HG02610 (cell line): ENCODE measurements around the gene ACSF3.
"Not testable (repeated sequence)": the region's sequence is repeated elsewhere in the genome, so short reads cannot be mapped to it uniquely, and the experiment has no call there.

Experiments used
- ATAC-seq: cut with Tn5 transposase; IDR thresholded peaks from one replicate; pipeline ENCODE4 v1.9.1; 2021; ENCODE audit warnings: mild to moderate bottlenecking, moderate library complexity; ENCODE audit not compliant: unreplicated experiment

The ACSF3 gene

DNA sequence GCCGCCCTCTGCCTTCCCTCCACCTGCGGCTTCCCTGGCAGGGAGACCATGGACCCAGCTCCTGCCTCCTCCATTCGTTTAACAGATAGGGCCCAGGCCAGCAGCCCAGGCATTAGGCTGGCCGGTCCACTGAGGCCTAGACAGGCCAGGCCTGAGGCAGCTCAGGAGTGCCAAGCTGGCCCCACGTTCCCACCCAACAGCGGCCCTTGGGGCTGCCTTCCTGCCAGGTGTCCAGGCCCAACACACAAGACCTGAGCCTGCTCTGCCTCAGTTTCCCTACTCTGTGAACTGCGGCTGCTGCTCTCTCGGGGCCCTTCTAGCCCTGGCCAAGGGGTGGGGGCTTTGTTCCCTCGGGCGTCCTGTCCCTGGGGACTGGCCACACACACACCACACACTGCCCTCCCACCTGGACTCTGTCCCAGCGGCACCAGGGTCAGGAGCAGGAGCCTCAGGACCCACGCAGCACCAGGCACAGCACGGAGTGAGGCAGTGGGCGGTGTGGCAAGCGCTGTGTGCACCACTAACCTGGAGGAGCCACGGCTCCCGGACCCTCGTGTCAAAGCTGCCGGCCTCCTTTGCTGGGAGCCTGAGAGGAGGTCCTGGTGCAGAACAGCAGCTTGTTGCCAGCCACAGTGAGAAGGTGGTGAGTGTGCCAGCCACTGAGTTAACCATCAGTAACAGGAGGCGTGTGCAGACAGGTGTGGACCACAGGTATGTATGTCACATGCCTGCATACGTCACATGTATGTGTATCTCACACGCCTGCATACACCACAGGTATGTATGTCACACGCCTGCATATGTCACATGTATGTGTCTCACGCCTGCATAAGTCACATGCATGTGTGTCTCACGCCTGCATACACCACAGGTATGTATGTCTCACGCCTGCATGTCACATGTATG lies 63.3 kb downstream of the ACSF3 start:
- no peak for ATAC-seq

DNA sequence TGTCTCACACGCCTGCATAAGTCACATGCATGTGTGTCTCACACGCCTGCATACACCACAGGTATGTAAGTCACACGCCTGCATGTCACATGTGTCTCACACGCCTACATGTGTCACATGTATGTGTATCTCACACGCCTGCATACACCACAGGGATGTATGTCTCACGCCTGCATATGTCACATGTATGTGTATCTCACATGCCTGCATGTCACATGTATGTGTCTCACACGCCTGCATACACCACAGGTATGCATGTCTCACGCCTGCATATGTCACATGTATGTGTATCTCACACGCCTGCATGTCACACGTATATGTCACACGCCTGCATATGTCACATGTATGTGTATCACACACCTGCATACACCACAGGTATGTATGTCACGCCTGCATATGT lies 64.1 kb downstream of the ACSF3 start:
- ATAC-seq = no peak

DNA sequence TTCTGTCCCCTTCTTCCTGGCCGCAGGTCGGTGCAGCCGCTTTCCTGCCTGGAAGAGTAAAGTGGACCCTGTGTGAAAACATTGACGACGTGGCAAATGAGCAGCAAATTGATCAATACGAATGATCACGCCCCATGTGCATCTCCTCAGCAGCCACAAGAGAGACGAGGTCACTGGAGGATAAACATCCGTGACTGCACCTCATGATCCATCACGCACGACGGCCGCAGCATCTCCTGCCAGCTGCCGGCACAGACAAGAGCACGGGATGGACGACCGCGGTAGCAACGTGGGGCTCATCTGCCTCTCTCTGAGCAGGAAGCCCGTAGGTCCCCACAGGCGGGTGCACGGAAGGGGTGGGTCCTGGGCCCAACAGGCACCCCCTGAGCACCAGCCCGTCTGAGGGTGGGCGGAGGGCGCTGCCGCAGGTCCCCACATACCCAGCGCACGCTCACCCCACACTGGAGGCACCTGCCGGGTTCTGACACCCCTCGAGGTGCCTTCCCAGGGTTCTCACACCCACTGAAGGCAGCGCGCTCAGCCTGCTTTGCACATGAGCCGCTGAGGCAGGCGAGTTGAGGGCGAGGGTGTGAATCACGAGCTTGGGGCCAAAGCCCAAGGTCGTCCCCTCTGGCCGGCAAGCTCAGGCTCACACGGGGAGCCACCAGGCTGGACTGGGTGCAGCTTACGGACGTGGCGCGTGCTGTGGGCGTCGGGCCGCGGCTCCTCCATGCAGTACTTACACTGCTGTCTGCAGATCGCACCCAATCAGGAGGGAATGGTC lies 65.6 kb downstream of the ACSF3 start:
- ATAC-seq = no peak

DNA sequence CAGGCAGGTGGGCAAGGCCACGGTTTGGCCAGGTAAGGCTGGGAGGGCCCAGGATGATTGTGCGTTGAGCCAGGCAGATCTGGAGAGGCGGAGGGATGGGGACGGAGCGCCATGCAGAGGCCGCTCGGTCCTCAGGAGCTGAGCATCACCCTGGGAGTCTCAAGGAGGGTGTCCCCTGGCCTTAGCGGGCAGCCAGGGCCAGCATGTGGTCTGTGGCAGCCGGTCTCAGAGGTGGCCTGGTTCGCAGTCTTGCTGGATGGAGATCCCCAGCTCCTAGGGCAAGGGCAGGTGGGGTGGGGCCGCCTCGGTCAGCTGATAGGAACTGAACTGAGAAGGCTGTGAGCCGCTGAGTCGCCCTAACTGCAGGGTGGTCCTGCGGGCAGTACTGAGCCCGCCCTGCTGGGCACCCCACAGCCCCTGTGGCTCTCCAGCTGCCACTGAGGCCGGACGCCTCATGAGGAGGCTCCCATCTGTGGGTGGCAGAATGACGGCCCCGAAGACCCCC lies 66.2 kb downstream of the ACSF3 start:
- ATAC-seq = no peak

DNA sequence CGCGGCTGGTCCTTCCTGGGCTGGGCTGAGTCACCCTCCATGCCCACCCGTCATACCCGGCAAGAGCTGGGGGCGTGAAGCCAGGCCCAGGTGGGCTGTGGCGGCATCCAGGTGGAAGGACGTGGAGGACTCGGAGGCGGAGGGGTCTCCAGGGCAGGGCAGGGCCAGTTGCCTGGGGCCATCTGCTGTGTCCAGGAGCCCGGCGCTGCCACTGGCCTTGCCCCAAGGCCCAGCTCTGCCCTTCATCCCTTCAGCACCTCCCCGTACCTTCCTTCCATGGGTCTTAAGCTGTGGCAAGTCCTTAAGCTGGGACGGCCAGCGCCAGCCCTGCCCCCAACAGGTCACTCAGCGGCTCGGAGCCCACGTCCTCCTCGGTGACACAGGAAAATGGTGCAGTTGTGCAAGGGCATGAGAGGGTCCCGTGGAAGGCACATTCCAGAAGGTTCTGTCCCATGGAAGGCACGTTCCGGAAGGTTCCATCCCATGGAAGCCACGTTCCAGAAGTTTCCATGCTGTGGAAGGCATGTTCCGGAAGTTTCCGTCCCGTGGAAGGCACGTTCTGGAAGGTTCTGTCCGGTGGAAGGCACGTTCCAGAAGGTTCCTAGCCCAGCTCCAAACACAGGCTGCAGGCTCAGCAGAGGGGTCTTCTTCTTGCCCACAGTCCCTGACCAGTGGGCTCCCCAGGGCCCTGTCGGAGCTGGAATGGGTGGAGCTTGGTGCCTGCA lies 67.5 kb downstream of the ACSF3 start:
- ATAC-seq = no peak

DNA sequence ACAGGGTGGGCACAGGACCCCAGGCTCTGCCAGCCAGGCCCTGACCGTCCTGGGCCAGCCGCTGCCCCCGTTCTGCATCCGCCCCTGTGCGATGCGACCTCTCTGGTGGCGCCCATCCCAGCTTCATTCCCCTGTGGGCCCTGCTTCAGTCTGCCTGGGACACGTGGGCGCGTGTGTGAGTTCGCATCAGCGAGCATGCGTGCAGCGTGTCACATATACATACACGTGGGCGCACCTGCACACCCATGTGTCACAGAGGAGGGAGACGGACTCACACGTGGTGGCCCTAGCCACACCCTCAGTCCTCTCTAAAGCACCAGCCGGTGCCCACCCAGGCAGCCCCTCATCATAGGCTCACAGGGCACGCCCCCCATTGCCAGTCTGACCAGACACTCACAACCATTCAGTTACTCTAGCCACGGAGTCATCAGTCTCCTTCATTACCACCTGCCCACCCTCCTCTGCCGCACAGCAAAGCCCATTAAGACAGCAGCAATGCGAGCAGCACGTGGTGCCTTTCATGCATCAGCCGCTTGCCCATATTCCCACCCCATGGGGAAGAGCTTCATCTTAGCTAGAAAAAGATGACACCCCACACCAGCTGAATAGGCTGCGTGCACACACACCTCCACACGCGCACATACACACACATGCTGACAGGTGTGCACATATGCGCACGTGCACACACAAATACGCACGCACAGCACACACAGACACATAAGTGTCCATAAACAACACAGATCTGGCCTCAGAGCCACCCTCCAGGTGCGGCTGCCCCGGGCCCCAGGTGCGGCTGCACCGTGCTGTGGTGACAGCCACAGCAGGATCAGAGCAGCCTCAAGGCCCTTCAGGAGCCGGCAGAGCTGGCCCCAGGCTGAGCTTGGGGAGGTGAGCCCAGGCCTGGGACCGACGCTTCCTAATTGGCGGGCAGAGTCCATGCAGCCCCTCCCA lies 68.4 kb downstream of the ACSF3 start:
- no peak for ATAC-seq

DNA sequence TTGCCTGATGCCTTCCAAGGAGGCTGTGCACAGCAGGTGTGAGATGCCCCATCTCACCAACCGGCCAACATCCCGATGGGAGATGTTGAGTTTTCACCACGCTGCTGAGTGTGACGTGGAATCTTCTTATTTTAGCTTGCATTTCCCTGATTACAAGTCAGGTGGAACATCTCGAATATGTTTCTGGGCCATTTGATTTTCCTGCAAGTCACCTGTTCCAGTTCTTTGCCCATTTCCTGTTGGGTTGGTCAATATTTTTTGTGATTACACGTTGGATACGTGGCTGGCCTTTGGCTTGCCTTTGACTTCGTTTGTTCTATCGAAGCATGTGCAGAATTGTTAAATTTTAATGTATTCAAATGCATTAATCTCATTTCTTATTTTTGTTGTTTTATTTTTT lies 69.6 kb downstream of the ACSF3 start:
- no peak for ATAC-seq

DNA sequence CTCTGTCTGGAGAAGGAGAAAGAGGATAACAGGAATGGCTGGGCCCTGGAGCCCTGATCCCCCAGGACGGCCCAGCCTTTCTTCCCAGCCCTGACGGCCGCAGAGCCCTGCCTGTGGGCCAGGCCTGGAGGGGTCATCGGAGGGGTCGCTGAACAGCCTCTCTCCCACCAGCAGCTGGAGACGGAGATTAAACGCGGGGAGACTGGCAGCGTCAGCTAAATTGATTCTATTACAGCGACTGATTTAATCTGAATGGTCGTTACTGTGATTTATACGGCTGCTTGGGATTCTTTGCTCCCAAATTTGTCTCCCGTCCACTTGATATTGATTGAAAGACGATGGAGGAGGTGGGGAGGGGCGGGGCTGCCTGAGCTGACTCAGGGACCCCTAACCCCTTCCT lies 70.8 kb downstream of the ACSF3 start:
- no peak for ATAC-seq

DNA sequence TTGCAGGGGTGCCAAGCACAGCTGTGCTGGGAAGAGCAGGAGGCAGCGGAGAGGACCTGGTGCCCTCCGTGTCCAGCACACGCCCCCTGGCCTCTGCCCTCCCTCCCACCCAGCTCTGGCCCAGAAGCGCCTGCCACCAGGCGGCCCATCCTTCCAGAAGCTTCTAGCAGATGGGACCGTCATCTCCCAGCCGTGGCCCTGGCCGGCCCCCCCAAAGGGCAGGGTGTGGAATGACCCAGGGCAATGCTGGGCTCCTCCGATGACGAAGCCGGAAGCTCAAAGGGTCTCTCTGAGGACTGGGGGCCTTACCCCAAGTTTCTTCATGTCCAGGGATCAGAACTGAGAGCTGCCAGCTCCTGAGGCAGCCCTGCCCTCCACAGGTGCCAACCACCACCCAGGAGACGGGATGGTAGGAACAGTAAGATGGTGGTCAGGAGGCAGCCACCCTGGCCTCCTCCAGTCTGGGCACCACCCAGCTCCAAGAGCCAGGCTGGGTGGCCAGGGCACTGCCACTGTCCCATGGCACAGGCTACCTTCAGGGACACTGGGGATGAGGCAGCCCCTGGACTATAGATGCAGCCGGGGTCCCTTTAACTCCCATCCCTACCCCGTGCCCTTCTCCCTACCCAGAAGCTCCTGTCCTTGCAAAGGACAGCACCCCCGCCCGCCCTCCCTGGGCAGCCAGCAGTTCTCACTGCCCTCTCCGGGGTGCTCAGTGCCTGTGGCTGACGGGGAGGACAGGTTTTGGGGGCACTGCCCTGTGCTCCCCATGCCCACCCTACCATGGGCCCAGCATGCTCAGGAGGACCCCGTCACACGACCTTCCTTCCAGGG lies 71.4 kb downstream of the ACSF3 start:
- ATAC-seq = no peak

DNA sequence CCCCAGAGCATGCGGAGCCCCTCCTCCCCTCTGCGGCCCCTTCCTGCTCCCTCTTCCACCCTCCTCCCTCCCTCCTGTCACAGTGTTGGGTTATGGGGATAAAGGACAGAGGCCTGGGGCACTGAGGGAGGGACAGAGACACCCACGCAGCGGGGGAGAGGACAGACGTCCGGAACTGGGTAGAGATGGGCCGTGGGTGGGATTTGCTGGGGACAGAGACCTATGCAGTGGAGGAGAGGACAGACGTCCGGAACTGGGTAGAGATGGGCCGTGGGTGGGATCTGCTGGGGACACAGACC lies 72.0 kb downstream of the ACSF3 start:
- not testable (repeated sequence) for ATAC-seq

DNA sequence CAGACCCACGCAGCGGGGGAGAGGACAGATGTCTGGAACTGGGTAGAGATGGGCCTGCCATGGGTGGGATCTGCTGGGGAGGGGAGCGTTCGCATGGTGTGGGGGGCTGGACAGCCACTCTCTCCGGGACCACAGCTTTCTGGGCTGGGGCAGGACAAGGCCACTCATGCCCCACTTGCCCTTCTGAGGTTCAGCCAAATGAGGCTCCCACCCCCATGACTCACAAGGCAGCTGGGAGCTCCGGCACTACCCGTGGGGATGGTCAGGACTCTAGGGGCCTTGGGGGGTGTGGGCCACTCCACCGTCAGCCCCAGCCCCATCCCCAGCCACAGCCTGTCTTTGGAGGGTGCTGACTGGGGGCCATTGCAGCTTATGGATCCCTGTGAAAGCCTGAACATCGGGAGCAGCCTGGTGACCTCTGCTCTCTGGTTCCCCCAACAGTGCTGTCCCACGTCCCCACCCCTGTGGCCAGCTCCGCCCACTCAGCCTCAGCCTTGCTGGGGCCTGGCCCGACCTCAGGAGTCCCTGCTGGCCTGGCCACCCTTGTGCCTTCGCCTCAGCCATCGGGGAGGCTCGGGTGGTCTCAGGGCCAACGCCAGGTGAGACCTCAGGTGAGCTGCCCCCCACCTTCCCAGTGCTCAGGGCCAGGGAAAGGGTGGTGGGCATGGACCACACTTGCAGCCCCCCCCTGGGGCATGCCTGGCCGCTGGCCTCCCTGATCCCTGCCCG lies 73.2 kb downstream of the ACSF3 start:
- ATAC-seq = no peak

DNA sequence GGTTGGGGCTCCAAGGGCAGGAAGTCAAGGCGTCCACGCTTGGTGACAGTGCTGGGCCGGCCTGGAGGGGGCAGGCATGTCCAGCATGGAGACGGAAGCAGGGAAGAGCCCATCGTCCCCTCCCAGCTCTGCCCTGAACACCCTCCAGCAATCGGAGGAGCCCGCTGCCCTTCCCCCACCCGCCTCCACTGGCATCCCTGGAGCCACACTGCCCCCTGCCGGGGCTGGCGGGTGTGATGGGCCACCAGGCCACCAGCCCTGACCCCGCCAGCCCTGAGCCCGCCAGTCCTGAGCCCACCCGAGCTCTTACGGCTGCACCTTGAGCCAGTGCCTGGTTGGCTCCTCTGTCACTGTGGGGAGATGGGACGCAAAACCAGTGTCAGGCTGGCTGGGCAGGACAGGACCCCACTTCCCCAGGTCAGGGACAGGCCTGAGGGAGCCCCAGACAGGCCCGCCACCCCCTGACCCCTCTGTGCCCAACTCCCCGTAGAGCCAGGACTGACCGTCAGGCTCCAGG lies 73.8 kb downstream of the ACSF3 start:
- ATAC-seq = no peak

DNA sequence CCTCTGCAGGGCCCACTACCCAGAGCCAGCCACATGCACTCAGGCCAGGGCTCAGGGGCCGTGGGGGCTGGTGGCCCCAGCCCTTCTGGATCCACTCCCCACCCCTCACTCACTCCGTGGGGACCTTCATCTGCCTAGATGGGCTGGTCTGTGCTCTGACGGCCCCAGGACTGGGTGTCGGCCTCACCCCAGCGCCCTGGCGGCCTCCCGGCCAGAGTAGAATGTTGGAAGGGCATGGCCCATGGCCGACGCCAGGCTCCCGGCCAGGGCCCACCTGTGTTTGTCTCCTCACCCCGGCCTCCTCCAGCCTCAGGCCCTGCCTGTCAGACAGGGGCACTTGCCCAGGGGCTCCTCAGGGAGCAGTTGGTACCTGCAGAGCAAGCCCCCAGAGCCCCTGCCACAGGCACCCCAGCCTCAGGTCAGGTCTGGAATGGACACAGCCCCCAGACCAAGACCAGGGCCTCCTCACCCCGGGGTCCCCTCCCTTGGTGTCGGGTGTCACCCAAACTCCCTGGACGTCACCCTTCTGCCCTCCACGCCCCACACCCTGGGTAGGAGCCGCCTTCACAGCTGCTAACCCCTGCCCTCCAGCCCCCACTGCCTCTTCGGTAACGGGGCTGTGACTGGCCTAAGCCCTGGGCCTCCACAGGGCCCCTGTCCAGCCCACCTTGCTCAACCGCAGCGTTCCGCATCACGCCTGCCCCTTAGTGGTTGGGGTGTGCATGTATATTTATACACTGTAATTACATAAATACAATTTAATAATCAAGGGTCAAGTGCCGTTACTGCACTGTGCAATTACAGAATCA lies 74.9 kb downstream of the ACSF3 start:
- no peak for ATAC-seq

DNA sequence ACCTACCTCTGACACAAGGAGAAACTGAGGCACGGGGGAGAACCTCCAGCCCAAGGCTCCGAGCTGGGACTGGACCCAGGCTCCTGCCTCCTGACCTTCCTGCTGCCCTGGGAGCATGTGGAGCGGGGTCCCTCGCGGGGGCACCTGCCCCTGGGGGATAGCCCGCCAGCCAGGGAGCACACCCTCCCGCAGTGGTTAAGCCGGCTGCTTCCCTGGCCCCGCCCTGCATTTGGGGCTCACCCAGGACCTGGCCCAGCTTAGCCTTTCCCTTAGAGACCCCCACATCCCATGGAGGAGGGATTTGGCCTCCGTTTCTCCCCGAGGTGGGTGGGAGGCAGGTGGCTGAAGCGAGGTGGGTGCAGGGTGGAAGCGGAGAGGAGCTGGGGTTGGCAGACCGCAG lies 76.1 kb downstream of the ACSF3 start:
- no peak for ATAC-seq

DNA sequence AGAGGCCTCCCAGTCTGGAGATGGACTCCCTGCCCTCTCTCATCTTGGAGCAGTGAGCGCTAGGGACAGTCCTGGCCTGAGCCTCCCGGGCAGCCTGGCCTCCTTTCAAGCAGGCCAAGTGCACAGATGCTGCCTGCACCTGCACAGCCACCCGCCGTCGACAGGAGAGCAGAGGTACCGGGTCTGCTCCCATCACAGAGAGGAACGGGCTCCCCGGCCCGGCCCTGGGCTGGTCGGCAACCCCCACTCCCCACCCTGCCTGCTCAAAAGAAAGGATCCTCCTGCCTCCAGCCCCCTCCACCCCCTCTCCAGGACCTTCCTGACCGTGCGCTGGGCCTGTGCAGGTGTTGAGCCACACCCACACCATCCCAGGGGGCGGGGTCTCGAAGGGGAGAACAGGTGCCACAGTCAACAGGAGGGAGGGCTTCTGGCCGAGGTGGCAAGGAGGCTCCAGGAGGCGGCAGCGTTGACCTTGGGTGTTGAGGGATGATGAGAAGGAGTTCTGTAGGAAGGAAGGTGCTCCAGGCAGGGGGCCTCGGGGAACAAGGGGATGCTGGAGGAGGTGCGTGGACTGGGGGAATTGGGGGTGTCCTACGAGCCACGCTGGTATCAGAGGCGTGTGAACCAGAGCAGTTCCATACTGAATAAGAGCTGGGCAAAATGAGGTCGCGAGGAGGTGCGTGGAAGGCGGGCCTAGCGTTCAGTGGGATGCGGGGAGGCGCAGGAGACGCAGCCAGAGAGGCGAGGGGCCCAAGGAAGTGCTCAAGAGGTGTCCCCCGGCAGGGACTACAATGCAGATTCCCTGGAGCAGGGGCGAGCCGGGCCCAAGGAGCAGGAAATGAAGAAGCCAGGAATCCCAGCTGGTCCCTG lies 76.9 kb downstream of the ACSF3 start:
- ATAC-seq = no peak

DNA sequence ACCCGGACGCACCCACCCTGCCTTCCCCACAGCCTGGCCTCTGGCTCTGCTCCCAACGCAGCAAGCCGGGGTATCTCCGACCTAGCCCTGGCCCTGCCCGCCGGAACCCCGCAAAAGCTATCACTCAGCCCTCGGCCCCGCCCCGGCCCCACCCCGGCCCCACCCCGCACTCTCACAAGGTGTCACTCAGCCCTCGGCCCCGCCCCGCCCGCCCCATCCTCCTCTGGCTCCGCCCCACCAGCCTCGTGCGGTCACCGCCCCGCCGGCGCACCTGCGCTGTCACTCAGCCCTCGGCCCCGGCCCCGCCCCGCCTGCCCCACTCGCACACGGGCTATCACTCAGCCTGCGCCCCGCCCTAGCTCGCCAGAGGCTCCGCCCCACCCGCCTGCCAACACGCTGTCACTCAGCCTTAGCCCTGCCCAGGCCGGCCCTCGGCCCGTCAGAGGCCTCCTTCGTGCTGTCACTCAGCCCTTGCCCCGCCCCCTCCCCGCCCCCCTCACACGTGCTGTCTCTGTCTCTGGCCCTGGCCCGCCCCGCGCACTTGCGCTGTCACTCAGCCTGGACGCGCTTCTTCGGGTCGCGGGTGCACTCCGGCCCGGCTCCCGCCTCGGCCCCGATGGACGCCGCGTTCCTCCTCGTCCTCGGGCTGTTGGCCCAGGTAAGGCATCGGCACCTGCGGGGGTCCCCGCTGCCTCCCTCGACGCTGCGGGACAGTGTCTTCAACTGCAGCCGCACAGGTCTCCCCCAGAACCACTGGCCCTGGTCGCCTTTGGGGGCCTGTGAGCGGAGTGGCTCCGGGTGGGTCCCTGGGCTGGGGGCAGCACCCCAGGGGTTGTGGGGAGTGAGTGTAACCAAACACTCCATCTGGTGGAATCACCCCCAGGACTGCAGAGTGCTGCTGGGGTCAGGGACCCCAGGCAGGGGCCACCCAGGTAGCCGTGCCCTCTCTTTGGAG lies 77.8 kb downstream of the ACSF3 start, which contains the start of gene CDH15:
Gene CDH15 (plus strand): TSS at position 533 of the 955 bp plus-strand sequence. CDS start 84 bp downstream, at position 617.
- ATAC-seq = peak; percentile 88
